Measurements from ENCODE around the gene GRIN1. TPM values are rescaled to one million over a fixed set of nuclear protein-coding genes. Genes with fewer than 3 reads are reported as not detected.

Gene GRIN1
- total and polyA plus RNA-seq, 2 donors (not counting 3 experiments of a cell fraction or from before 2014, with no cell fraction given): not detected

- Histone ChIP-seq H3K9ac (replicated peaks; ENCODE audit: extremely low read depth, insufficient read depth, low read length) (no peak overlapping the region), H4K20me1 (replicated peaks; ENCODE audit: control insufficient read depth, extremely low read depth, insufficient read depth, low read length) (no peaks in the 10 kb centered on the region), H3K27ac (ENCODE audit: insufficient read depth, low read depth, low read length) (no peak overlapping the region), H3K9me3 (replicated peaks; ENCODE audit: control insufficient read depth, insufficient read depth, low read length) (no peaks in the 10 kb centered on the region), H3K4me1 (ENCODE audit: control insufficient read depth, extremely low read depth, insufficient read depth, low read length) (peaks cover 4% of the 10 kb centered on the region), H3K79me2 (ENCODE audit: control insufficient read depth, insufficient read depth, low read length) (no peaks in the 10 kb centered on the region), H3K4me3 (replicated peaks in 1 of 3; ENCODE audit: insufficient read depth in 1 of 3, low read depth in 1 of 3, low read length in 3 of 3) (no peak overlapping the region), H3K4me2 (ENCODE audit: insufficient read depth, low read length) (no peak overlapping the region), H3K9me1 (replicated peaks; ENCODE audit: control insufficient read depth, extremely low read depth, insufficient read depth, low read length) (no peaks in the 10 kb centered on the region), H3K36me3 (ENCODE audit: control insufficient read depth in 2 of 2, extremely low read depth in 1 of 2, insufficient read depth in 2 of 2, low read length in 2 of 2) (peaks cover 0 to 4% of the 10 kb centered on the region in 2 experiments), H2AFZ (ENCODE audit: low read depth, low read length) (no peak overlapping the region), H3K27me3 (ENCODE audit: control insufficient read depth in 2 of 2, insufficient read depth in 2 of 2, low read length in 2 of 2) (no peaks in the 10 kb centered on the region)
- ChIA-PET CTCF (interaction anchor here (4.0 to 5.4 kb wide), 2 partner anchors 111 to 120 kb away, joined by 26 to 42 read pairs; partner anchors contain the start of gene RNF224), POLR2A (interaction anchor here (0.8 to 1.3 kb wide), 3 partner anchors 14 to 125 kb away, joined by 3 to 4 read pairs (median 3); partner anchors contain the start of gene TUBB4B)
- BruUV-seq (replicated peaks): no TSS peak
- dilution Hi-C loops (cut with MboI; ENCODE audit: extremely low pct_ligation_motif_present, low sequenced_read_pairs) (no loop called here), intact Hi-C loops (cut with micrococcal nuclease) (loop anchor here (5.0 kb wide), 1 partner anchor 61 kb away; no protein-coding TSS in a partner anchor)
- DNase-seq (ENCODE audit: low read depth, low spot score): no peak
- TF ChIP-seq POLR2AphosphoS5 (IDR thresholded peaks at IDR 0.05; ENCODE audit: insufficient read depth, low read depth, low read length) (no peak), MAX (IDR thresholded peaks at IDR 0.05; ENCODE audit: insufficient read depth, insufficient read length) (no peak), MYC (IDR thresholded peaks at IDR 0.05; ENCODE audit: low read depth, low read length) (no peak), EZH2 (IDR thresholded peaks at IDR 0.05; ENCODE audit: borderline replicate concordance, low read depth, low read length, severe bottlenecking) (no peak), POLR2A (IDR thresholded peaks at IDR 0.05; ENCODE audit: low read depth, low read length) (no peak), CTCF (IDR thresholded peaks at IDR 0.05; ENCODE audit: extremely low read depth in 1 of 2, insufficient read depth in 1 of 2, low read depth in 1 of 2, low read length in 2 of 2) (no peak), JUN (IDR thresholded peaks at IDR 0.05; ENCODE audit: borderline replicate concordance, insufficient read depth, insufficient read length, low read depth) (no peak), GATA2 (IDR thresholded peaks at IDR 0.05; ENCODE audit: insufficient read depth, insufficient read length, low read depth, low read length) (no peak), FOS (IDR thresholded peaks at IDR 0.05; ENCODE audit: borderline replicate concordance, insufficient read depth, low read length) (no peak)
- FAIRE-seq: no peak
Observed at GRCh38 chr9:137116027-137116507, 22.9 kb upstream of the GRIN1 start.
